ENCODE data around the gene RUNX2.

RUNX2 gene

DNA sequence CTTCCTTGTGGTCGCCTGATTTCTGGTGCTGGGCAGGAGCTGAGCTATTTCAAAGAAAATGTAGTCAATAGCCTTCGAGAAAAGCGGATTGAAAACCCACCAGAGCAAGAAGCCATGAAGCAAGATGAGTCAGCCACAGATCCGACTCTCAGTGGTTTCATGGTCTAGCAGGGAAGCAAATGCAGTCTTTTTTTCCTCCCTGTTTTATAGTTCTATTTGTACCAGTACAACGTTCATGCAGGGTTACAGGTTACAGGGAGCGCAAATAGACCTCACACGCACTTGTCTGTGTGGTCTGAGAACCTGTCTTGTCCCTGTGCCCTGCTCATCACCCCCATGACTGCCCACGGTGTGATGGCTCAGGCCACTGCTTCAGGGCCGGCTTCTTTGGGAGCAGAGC, 359.4 kb downstream of the RUNX2 start:
- H3K9me3 ChIP-seq (ENCODE audit: control insufficient read depth in 5 of 5, low read length in 5 of 5): peaks cover 0 to 3% (median 0%) of the 10 kb centered on the region in 5 donors

DNA sequence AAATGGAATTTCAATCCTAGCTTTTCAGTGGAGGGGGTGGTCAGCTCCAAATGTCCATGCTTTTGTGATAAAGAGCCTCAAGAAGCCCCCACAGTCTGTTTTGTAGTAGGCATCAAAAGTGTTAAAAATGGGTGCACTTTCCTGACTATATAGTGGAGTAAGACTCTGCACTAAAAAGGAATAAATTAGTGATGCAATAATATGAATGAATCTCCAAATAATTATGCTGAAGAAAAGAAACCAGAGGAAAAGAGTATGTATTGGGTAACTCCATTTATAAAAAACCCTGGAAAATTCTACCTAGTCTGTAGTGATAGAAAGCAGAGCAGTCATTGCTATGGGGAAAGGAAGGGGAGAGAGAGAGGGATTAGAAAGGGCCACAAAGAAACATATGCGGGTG, 360.1 kb downstream of the RUNX2 start:
- H3K9me3 ChIP-seq (ENCODE audit: control insufficient read depth in 5 of 5, low read length in 5 of 5): peaks cover 0 to 3% (median 0%) of the 10 kb centered on the region in 5 donors
- no peak overlapping the region for H3K9ac ChIP-seq (ENCODE audit: low read length in 5 of 5)
- no peaks in the 10 kb centered on the region for H3K27me3 ChIP-seq (ENCODE audit: control insufficient read depth in 5 of 5, insufficient read depth in 4 of 5, low read length in 5 of 5)
- H3K36me3 ChIP-seq (ENCODE audit: control insufficient read depth in 5 of 5, insufficient read depth in 5 of 5, low read length in 5 of 5): no peaks in the 10 kb centered on the region
- no peak overlapping the region for H3K4me3 ChIP-seq (ENCODE audit: low read depth in 1 of 5, low read length in 5 of 5)
- no peaks in the 10 kb centered on the region for H3K4me1 ChIP-seq (ENCODE audit: control insufficient read depth in 5 of 5, insufficient read depth in 5 of 5, low read length in 5 of 5)
- H3K27ac ChIP-seq (ENCODE audit: low read depth, low read length): no peak overlapping the region

More for the DNA sequence above, 359.4 kb downstream of the RUNX2 start:
- Histone ChIP-seq H3K4me1 (ENCODE audit: control insufficient read depth in 5 of 5, insufficient read depth in 5 of 5, low read length in 5 of 5) (no peaks in the 10 kb centered on the region), H3K36me3 (ENCODE audit: control insufficient read depth in 5 of 5, insufficient read depth in 5 of 5, low read length in 5 of 5) (no peaks in the 10 kb centered on the region), H3K27me3 (ENCODE audit: control insufficient read depth in 5 of 5, insufficient read depth in 4 of 5, low read length in 5 of 5) (no peaks in the 10 kb centered on the region), H3K9ac (ENCODE audit: low read length in 5 of 5) (no peak overlapping the region), H3K27ac (ENCODE audit: low read depth, low read length) (no peak overlapping the region), H3K4me3 (ENCODE audit: low read depth in 1 of 5, low read length in 5 of 5) (no peak overlapping the region)

DNA sequence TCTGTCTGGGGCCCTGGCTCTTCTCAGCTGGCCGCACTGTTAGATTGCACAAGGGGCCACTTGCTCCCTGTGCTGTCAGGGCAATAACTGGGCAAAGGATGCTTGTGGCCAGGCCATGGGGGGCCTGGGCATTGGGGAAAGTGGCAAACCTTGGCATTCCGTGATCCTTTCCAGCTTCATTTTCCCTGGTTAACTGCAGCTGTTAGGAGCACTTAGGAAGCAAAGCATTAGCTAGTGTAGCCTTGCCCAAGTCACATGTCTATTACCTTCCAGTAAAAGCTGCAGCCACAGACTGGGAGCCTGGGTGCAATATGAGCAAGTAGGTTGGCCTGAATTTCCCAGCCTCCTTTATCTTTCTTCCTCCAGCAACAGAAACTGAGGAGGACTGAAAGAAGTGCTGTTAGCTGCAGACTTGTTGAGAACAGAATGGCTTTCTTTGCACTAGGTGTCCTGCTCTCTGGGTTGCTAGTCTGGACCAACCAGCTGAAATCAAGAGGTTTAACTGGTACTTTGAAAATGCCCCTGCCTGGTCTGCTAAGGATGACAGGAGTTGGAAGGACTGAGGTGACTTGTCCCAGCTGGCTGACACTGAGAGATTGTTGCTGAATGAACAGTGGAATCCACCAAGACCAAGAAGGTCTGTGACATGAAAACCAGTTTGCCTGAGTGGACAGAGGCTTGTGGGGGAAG, 361.9 kb downstream of the RUNX2 start:
- H3K9me3 ChIP-seq (ENCODE audit: control insufficient read depth in 5 of 5, low read length in 5 of 5): no peaks in the 10 kb centered on the region
- no peak overlapping the region for H3K4me3 ChIP-seq (ENCODE audit: low read depth in 1 of 5, low read length in 5 of 5)
- no peak overlapping the region for H3K27ac ChIP-seq (ENCODE audit: low read depth, low read length)
- H3K36me3 ChIP-seq (ENCODE audit: control insufficient read depth in 5 of 5, insufficient read depth in 5 of 5, low read length in 5 of 5): no peaks in the 10 kb centered on the region
- H3K9ac ChIP-seq (ENCODE audit: low read length in 5 of 5): no peak overlapping the region
- no peaks in the 10 kb centered on the region for H3K4me1 ChIP-seq (ENCODE audit: control insufficient read depth in 5 of 5, insufficient read depth in 5 of 5, low read length in 5 of 5)
- H3K27me3 ChIP-seq (ENCODE audit: control insufficient read depth in 5 of 5, insufficient read depth in 4 of 5, low read length in 5 of 5): no peaks in the 10 kb centered on the region

- Histone ChIP-seq H3K9me3 (ENCODE audit: control insufficient read depth in 5 of 5, low read length in 5 of 5) (no peaks in the 10 kb centered on the region), H3K9ac (ENCODE audit: low read length in 5 of 5) (no peak overlapping the region), H3K4me3 (ENCODE audit: low read depth in 1 of 5, low read length in 5 of 5) (no peak overlapping the region), H3K4me1 (ENCODE audit: control insufficient read depth in 5 of 5, insufficient read depth in 5 of 5, low read length in 5 of 5) (no peaks in the 10 kb centered on the region), H3K36me3 (ENCODE audit: control insufficient read depth in 5 of 5, insufficient read depth in 5 of 5, low read length in 5 of 5) (no peaks in the 10 kb centered on the region), H3K27me3 (ENCODE audit: control insufficient read depth in 5 of 5, insufficient read depth in 4 of 5, low read length in 5 of 5) (no peaks in the 10 kb centered on the region), H3K27ac (ENCODE audit: low read depth, low read length) (no peak overlapping the region)
Observed at GRCh38 chr6:45690846-45691245, 362.7 kb downstream of the RUNX2 start.

- Histone ChIP-seq H3K36me3 (ENCODE audit: control insufficient read depth in 5 of 5, insufficient read depth in 5 of 5, low read length in 5 of 5) (no peaks in the 10 kb centered on the region), H3K27me3 (ENCODE audit: control insufficient read depth in 5 of 5, insufficient read depth in 4 of 5, low read length in 5 of 5) (no peaks in the 10 kb centered on the region), H3K4me1 (ENCODE audit: control insufficient read depth in 5 of 5, insufficient read depth in 5 of 5, low read length in 5 of 5) (no peaks in the 10 kb centered on the region), H3K4me3 (ENCODE audit: low read depth in 1 of 5, low read length in 5 of 5) (no peak overlapping the region), H3K27ac (ENCODE audit: low read depth, low read length) (no peak overlapping the region), H3K9me3 (ENCODE audit: control insufficient read depth in 5 of 5, low read length in 5 of 5) (no peaks in the 10 kb centered on the region), H3K9ac (ENCODE audit: low read length in 5 of 5) (no peak overlapping the region)
Observed at GRCh38 chr6:45691426-45691825, 363.3 kb downstream of the RUNX2 start.

DNA sequence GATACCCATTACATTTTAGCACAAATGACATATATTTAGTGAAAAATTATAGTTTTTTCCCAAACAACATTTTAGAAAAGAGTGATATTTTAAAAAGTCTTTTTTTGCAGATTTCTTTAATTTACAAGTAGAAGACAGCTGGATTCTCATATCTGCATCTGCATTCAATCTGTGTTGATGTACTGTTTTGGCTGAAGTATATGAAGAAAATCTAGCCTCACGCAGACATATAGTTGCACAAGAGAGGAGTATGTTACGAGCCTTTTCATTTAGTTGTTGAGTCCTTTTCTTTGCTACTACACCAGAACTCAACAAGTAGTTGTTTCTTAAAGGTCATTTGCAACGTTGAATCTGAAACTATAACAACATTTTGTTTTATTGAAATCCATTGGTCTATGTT, 363.9 kb downstream of the RUNX2 start:
- no peak overlapping the region for H3K27ac ChIP-seq (ENCODE audit: low read depth, low read length)
- no peaks in the 10 kb centered on the region for H3K27me3 ChIP-seq (ENCODE audit: control insufficient read depth in 5 of 5, insufficient read depth in 4 of 5, low read length in 5 of 5)
- H3K9ac ChIP-seq (ENCODE audit: low read length in 5 of 5): no peak overlapping the region
- H3K4me3 ChIP-seq (ENCODE audit: low read depth in 1 of 5, low read length in 5 of 5): no peak overlapping the region
- no peaks in the 10 kb centered on the region for H3K9me3 ChIP-seq (ENCODE audit: control insufficient read depth in 5 of 5, low read length in 5 of 5)
- H3K36me3 ChIP-seq (ENCODE audit: control insufficient read depth in 5 of 5, insufficient read depth in 5 of 5, low read length in 5 of 5): no peaks in the 10 kb centered on the region
- H3K4me1 ChIP-seq (ENCODE audit: control insufficient read depth in 5 of 5, insufficient read depth in 5 of 5, low read length in 5 of 5): no peaks in the 10 kb centered on the region

GRCh38 chr6:45696738-45697137, 368.6 kb downstream of the RUNX2 start:
- Histone ChIP-seq H3K9me3 (ENCODE audit: control insufficient read depth in 5 of 5, low read length in 5 of 5) (no peaks in the 10 kb centered on the region), H3K27me3 (ENCODE audit: control insufficient read depth in 5 of 5, insufficient read depth in 4 of 5, low read length in 5 of 5) (peaks cover 0 to 4% (median 0%) of the 10 kb centered on the region in 5 donors), H3K4me3 (ENCODE audit: low read depth in 1 of 5, low read length in 5 of 5) (no peak overlapping the region), H3K36me3 (ENCODE audit: control insufficient read depth in 5 of 5, insufficient read depth in 5 of 5, low read length in 5 of 5) (no peaks in the 10 kb centered on the region), H3K4me1 (ENCODE audit: control insufficient read depth in 5 of 5, insufficient read depth in 5 of 5, low read length in 5 of 5) (no peaks in the 10 kb centered on the region), H3K27ac (ENCODE audit: low read depth, low read length) (no peak overlapping the region), H3K9ac (ENCODE audit: low read length in 5 of 5) (no peak overlapping the region)

GRCh38 chr6:45697605-45698004, 369.5 kb downstream of the RUNX2 start:
- Histone ChIP-seq H3K4me1 (ENCODE audit: control insufficient read depth in 5 of 5, insufficient read depth in 5 of 5, low read length in 5 of 5) (no peaks in the 10 kb centered on the region), H3K27me3 (ENCODE audit: control insufficient read depth in 5 of 5, insufficient read depth in 4 of 5, low read length in 5 of 5) (peaks cover 0 to 4% (median 0%) of the 10 kb centered on the region in 5 donors), H3K36me3 (ENCODE audit: control insufficient read depth in 5 of 5, insufficient read depth in 5 of 5, low read length in 5 of 5) (no peaks in the 10 kb centered on the region), H3K4me3 (ENCODE audit: low read depth in 1 of 5, low read length in 5 of 5) (no peak overlapping the region), H3K27ac (ENCODE audit: low read depth, low read length) (no peak overlapping the region), H3K9me3 (ENCODE audit: control insufficient read depth in 5 of 5, low read length in 5 of 5) (no peaks in the 10 kb centered on the region), H3K9ac (ENCODE audit: low read length in 5 of 5) (no peak overlapping the region)

GRCh38 chr6:45698046-45698445, 369.9 kb downstream of the RUNX2 start:
- Histone ChIP-seq H3K27me3 (ENCODE audit: control insufficient read depth in 5 of 5, insufficient read depth in 4 of 5, low read length in 5 of 5) (peaks cover 0 to 4% (median 0%) of the 10 kb centered on the region in 5 donors), H3K9me3 (ENCODE audit: control insufficient read depth in 5 of 5, low read length in 5 of 5) (no peaks in the 10 kb centered on the region), H3K4me3 (ENCODE audit: low read depth in 1 of 5, low read length in 5 of 5) (no peak overlapping the region), H3K36me3 (ENCODE audit: control insufficient read depth in 5 of 5, insufficient read depth in 5 of 5, low read length in 5 of 5) (no peaks in the 10 kb centered on the region), H3K27ac (ENCODE audit: low read depth, low read length) (no peak overlapping the region), H3K9ac (ENCODE audit: low read length in 5 of 5) (no peak overlapping the region), H3K4me1 (ENCODE audit: control insufficient read depth in 5 of 5, insufficient read depth in 5 of 5, low read length in 5 of 5) (no peaks in the 10 kb centered on the region)

- Histone ChIP-seq H3K36me3 (ENCODE audit: control insufficient read depth in 5 of 5, insufficient read depth in 5 of 5, low read length in 5 of 5) (no peaks in the 10 kb centered on the region), H3K27me3 (ENCODE audit: control insufficient read depth in 5 of 5, insufficient read depth in 4 of 5, low read length in 5 of 5) (peaks cover 0 to 4% (median 0%) of the 10 kb centered on the region in 5 donors), H3K4me3 (ENCODE audit: low read depth in 1 of 5, low read length in 5 of 5) (no peak overlapping the region), H3K27ac (ENCODE audit: low read depth, low read length) (no peak overlapping the region), H3K4me1 (ENCODE audit: control insufficient read depth in 5 of 5, insufficient read depth in 5 of 5, low read length in 5 of 5) (no peaks in the 10 kb centered on the region), H3K9ac (ENCODE audit: low read length in 5 of 5) (no peak overlapping the region), H3K9me3 (ENCODE audit: control insufficient read depth in 5 of 5, low read length in 5 of 5) (no peaks in the 10 kb centered on the region)
Observed at GRCh38 chr6:45699663-45700062, 371.5 kb downstream of the RUNX2 start.

All from subcutaneous abdominal adipose tissue (tissue), 5 donors.